GM18951 (cell line): ENCODE results near the gene SEZ6L2.
"Not testable (repeated sequence)": the region's sequence is repeated elsewhere in the genome, so short reads cannot be mapped to it uniquely, and the experiment has no call there.

Experiments
- POLR2A ChIP-seq: IDR thresholded peaks from 4 replicates; pipeline ENCODE4 v1.6.1; 2011; ENCODE audit warnings: mild to moderate bottlenecking; ENCODE audit not compliant: insufficient read length, insufficient read depth; ENCODE audit errors: extremely low read depth
- in situ Hi-C: fragments of 300-500 bp; cut with MboI; formaldehyde crosslinking; loops from one replicate; pipeline ENCODE4 v1.12.0; 2022; ENCODE audit warnings: low sequenced_read_pairs, mixed read lengths, inconsistent platforms; ENCODE audit not compliant: unreplicated experiment

Gene SEZ6L2

GRCh38 chr16:29920288-29921033 lies 21.1 kb upstream of the SEZ6L2 start:
- TF ChIP-seq POLR2A = no peak
- in situ Hi-C loops = no loop called here

GRCh38 chr16:29916979-29917378 lies 17.6 kb upstream of the SEZ6L2 start:
- no peak for TF ChIP-seq POLR2A
- in situ Hi-C loops = no loop called here

GRCh38 chr16:29915590-29916247 lies 16.4 kb upstream of the SEZ6L2 start:
- no peak for TF ChIP-seq POLR2A
- in situ Hi-C loops = no loop called here

- in situ Hi-C loops = no loop called here
- no peak for TF ChIP-seq POLR2A
These were observed 14.2 kb upstream of the SEZ6L2 start for GRCh38 chr16:29913514-29913913.

- in situ Hi-C loops = no loop called here
These were observed 12.7 kb upstream of the SEZ6L2 start for GRCh38 chr16:29912087-29912486.

GRCh38 chr16:29911676-29912010 lies 12.3 kb upstream of the SEZ6L2 start:
- TF ChIP-seq POLR2A = no peak
- in situ Hi-C loops = no loop called here

More at GRCh38 chr16:29912087-29912486, 12.7 kb upstream of the SEZ6L2 start:
- TF ChIP-seq POLR2A = no peak

GRCh38 chr16:29910819-29911675 lies 11.7 kb upstream of the SEZ6L2 start:
- in situ Hi-C loops = no loop called here
- TF ChIP-seq POLR2A = no peak

GRCh38 chr16:29909851-29910250 lies 10.5 kb upstream of the SEZ6L2 start:
- in situ Hi-C loops = not testable (repeated sequence)

GRCh38 chr16:29909391-29909790 lies 10.0 kb upstream of the SEZ6L2 start:
- in situ Hi-C loops = no loop called here

GRCh38 chr16:29908719-29909220 lies 9.4 kb upstream of the SEZ6L2 start:
- in situ Hi-C loops = no loop called here
- TF ChIP-seq POLR2A = no peak

More at GRCh38 chr16:29909391-29909790, 10.0 kb upstream of the SEZ6L2 start:
- no peak for TF ChIP-seq POLR2A

GRCh38 chr16:29907973-29908372 lies 8.6 kb upstream of the SEZ6L2 start:
- in situ Hi-C loops = no loop called here
- TF ChIP-seq POLR2A = no peak

GRCh38 chr16:29906520-29907244 lies 7.3 kb upstream of the SEZ6L2 start:
- no peak for TF ChIP-seq POLR2A
- in situ Hi-C loops = no loop called here

- TF ChIP-seq POLR2A = no peak
- in situ Hi-C loops = no loop called here
These were observed 6.3 kb upstream of the SEZ6L2 start for GRCh38 chr16:29905668-29906067.

GRCh38 chr16:29904947-29905346 lies 5.6 kb upstream of the SEZ6L2 start:
- no peak for TF ChIP-seq POLR2A
- in situ Hi-C loops = no loop called here
